PC-3 (cell line): Measurements from ENCODE around the gene ZDHHC24. TPM values are rescaled to one million over a fixed set of nuclear protein-coding genes. Genes with fewer than 3 reads are reported as not detected.

Experiments
- ATAC-seq: fragments of 200-7000 bp; cut with Tn5 transposase; 2 replicates; pipeline ENCODE4 v1.9.1; 2020; ENCODE audit warnings: mild to moderate bottlenecking, moderate library complexity
- BruUV-seq: library from RNA; stranded (reverse); fragments of 400-500 nt; replicated peaks from 2 replicates; lab custom pipeline; 2021; lab: Mats Ljungman, UMichigan
- CTCF ChIA-PET: fragments of 300-600 bp; sonication (Branson Sonifier 250); formaldehyde crosslinking; loops from one replicate; lab custom pipeline; 2022; ENCODE audit warnings: antibody characterized with exemption; lab: Charles Lee
- POLR2A ChIA-PET: fragments of 300-600 bp; sonication (Branson Sonifier 250); formaldehyde crosslinking; loops from one replicate; lab custom pipeline; 2022; ENCODE audit warnings: antibody characterized with exemption; ENCODE audit not compliant: unreplicated experiment; lab: Charles Lee
- DNase-seq: peaks from one replicate; pipeline ENCODE4 v3.0.0-alpha.2; 2015
- H2AFZ ChIP-seq: fragments of 300-600 bp; sonication (generic); 2 replicates; pipeline ENCODE4 v1.6.0; 2016; ENCODE audit warnings: antibody characterized with exemption, low read length
- H3F3A ChIP-seq: fragments of 300-600 bp; sonication (generic); one replicate; pipeline ENCODE4 v1.6.0; 2017; ENCODE audit warnings: antibody characterized with exemption, low read length, control low read depth, mild to moderate bottlenecking; ENCODE audit not compliant: unreplicated experiment
- H3K27ac ChIP-seq: fragments of 300-600 bp; sonication (generic); 2 replicates; pipeline ENCODE4 v1.5.1; 2016; ENCODE audit warnings: mild to moderate bottlenecking, low read length
- H3K27me3 ChIP-seq: fragments of 300-600 bp; sonication (generic); 2 replicates; pipeline ENCODE4 v1.6.1; 2016; ENCODE audit warnings: low read length, mixed read lengths
- H3K36me3 ChIP-seq: fragments of 300-600 bp; sonication (generic); 2 replicates; pipeline ENCODE4 v1.6.1; 2016; ENCODE audit warnings: low read depth, mixed run types, low read length, mixed read lengths
- H3K4me1 ChIP-seq: fragments of 300-600 bp; sonication (generic); 2 replicates; pipeline ENCODE4 v1.5.1; 2016; ENCODE audit warnings: low read length; ENCODE audit not compliant: insufficient read depth
- H3K4me2 ChIP-seq: fragments of 300-600 bp; sonication (generic); 2 replicates; pipeline ENCODE4 v1.6.0; 2016; ENCODE audit warnings: low read length
- H3K4me3 ChIP-seq: fragments of 300-600 bp; sonication (generic); 2 replicates; pipeline ENCODE4 v1.5.1; 2016; ENCODE audit warnings: mild to moderate bottlenecking, low read length, mixed read lengths
- H3K79me2 ChIP-seq: fragments of 300-600 bp; sonication (generic); 2 replicates; pipeline ENCODE4 v1.6.1; 2017; ENCODE audit warnings: low read length, mixed read lengths
- H3K9ac ChIP-seq: fragments of 300-600 bp; sonication (generic); 2 replicates; pipeline ENCODE4 v1.6.0; 2016; ENCODE audit warnings: mild to moderate bottlenecking, low read length
- H3K9me2 ChIP-seq: fragments of 300-600 bp; sonication (generic); replicated peaks from 2 replicates; pipeline ENCODE4 v1.6.1; 2016; ENCODE audit warnings: mixed run types, low read length, mixed read lengths
- H3K9me3 ChIP-seq: fragments of 300-600 bp; sonication (generic); 2 replicates; pipeline ENCODE4 v1.6.1; 2016; ENCODE audit warnings: low read length, mixed read lengths
- H4K20me1 ChIP-seq: fragments of 300-600 bp; sonication (generic); 2 replicates; pipeline ENCODE4 v1.6.1; 2016; ENCODE audit warnings: low read length, mixed read lengths
- EZH2 ChIP-seq: fragments of 300-600 bp; sonication (generic); IDR thresholded peaks from one replicate; pipeline ENCODE4 v1.6.1; 2017; ENCODE audit warnings: antibody characterized with exemption, mild to moderate bottlenecking, low read length; ENCODE audit not compliant: unreplicated experiment
- EZH2phosphoT487 ChIP-seq: fragments of 300-600 bp; sonication (generic); IDR thresholded peaks from 2 replicates; pipeline ENCODE4 v1.6.1; 2018; ENCODE audit warnings: mild to moderate bottlenecking, antibody characterized with exemption, low read length, borderline replicate concordance
- intact Hi-C: fragments of 100-400 bp; cut with micrococcal nuclease; formaldehyde crosslinking; loops from 2 replicates; pipeline ENCODE4 v1.9.0; 2023
- total RNA-seq: library from RNA; depleted of rRNA; stranded (reverse); fragments of >200 nt; gene quantifications from 2 replicates; pipeline ENCODE4 v1.2.3, GENCODE V29; 2014
- TF ChIP-seq, protein P1 (sequence below): fragments of 300-600 bp; sonication (generic); conservative IDR thresholded peaks from 2 replicates; pipeline ENCODE4 v1.5.1; 2017; ENCODE audit warnings: antibody characterized with exemption, low read depth, mild to moderate bottlenecking, low read length

Gene ZDHHC24
- total RNA-seq, 1 experiment from 2014 or later = 15.1 TPM

DNA sequence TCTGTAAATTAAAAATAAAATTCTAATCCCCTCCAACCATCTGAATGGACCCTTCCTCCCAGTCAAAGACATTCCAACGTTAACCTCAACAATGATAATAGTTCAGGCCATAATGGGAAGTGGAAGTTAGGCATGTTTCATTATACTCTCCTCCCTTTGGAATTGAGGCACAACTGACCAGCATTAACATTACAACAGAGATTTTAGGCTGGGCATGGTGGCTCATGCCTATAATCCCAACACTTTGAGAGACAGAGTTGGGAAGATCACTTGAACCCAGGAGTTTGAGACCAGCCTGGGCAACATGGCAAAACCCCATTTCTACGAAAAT is 25.0 kb upstream of the ZDHHC24 start:
- no peaks in the 10 kb centered on the region for H3F3A ChIP-seq

DNA sequence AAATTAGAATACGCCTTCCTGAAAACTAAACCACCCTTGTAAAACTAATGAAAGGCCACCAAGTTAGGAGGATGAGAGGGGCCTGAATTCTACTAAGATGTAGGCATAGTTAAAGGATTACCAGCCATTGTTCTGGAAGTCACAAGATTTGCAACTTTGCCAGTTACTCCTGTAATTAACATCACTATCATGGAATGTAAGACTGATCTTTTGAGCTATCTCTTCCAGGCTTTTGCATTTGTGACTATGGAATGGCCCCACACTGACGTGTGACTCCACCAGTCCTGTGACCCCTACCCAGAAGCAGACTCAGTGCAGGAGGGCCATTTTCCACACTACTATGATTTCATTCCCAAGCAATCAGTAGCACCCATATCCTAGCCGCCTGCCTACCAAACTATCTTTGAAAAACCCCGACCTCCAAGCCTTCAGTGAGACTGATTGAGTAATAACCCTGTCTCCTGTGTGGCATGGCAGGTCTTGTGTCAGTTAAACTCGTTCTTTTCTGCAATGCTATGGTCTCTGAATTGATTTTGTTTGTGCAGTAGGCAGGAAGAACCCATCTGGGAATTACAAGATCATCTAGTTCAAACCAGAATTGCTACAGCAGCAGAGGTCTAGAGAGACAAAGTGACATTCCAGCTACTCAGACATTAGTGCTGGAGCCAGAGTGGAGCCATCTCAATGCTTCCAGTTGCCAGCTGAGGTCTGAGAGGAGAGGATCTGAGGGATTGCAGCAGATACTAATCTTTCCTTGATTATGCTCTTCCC is 24.4 kb upstream of the ZDHHC24 start:
- BruUV-seq = no TSS peak
- no peak overlapping the region for H3K27ac ChIP-seq
- intact Hi-C loops = no loop called here
- H3K36me3 ChIP-seq = no peaks in the 10 kb centered on the region
- H2AFZ ChIP-seq = no peak overlapping the region
- no peak overlapping the region for H3K9ac ChIP-seq
- no peaks in the 10 kb centered on the region for H3K9me3 ChIP-seq
- H4K20me1 ChIP-seq = no peaks in the 10 kb centered on the region
- H3K4me1 ChIP-seq = peaks cover 6% of the 10 kb centered on the region; the same call in 1 of the 2 replicates
- H3K27me3 ChIP-seq = no peaks in the 10 kb centered on the region
- POLR2A ChIA-PET = no interaction called here
- H3K9me2 ChIP-seq = no peaks in the 10 kb centered on the region
- CTCF ChIA-PET = no interaction called here
- H3K79me2 ChIP-seq = no peaks in the 10 kb centered on the region
- no peak overlapping the region for H3K4me3 ChIP-seq
- H3F3A ChIP-seq = no peaks in the 10 kb centered on the region
- DNase-seq (no peak), ATAC-seq (no peak)
- H3K4me2 ChIP-seq = no peak overlapping the region
- TF ChIP-seq EZH2 (no peak), EZH2phosphoT487 (no peak)
- TF ChIP-seq, protein P1, sequence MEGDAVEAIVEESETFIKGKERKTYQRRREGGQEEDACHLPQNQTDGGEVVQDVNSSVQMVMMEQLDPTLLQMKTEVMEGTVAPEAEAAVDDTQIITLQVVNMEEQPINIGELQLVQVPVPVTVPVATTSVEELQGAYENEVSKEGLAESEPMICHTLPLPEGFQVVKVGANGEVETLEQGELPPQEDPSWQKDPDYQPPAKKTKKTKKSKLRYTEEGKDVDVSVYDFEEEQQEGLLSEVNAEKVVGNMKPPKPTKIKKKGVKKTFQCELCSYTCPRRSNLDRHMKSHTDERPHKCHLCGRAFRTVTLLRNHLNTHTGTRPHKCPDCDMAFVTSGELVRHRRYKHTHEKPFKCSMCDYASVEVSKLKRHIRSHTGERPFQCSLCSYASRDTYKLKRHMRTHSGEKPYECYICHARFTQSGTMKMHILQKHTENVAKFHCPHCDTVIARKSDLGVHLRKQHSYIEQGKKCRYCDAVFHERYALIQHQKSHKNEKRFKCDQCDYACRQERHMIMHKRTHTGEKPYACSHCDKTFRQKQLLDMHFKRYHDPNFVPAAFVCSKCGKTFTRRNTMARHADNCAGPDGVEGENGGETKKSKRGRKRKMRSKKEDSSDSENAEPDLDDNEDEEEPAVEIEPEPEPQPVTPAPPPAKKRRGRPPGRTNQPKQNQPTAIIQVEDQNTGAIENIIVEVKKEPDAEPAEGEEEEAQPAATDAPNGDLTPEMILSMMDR = no peak

More for the DNA sequence above, 25.0 kb upstream of the ZDHHC24 start:
- Histone ChIP-seq H3K9me3 (no peaks in the 10 kb centered on the region), H3K36me3 (no peaks in the 10 kb centered on the region), H3K4me2 (no peak overlapping the region), H3K79me2 (no peaks in the 10 kb centered on the region), H3K27me3 (no peaks in the 10 kb centered on the region), H3K4me3 (no peak overlapping the region), H3K4me1 (peaks cover 6% of the 10 kb centered on the region; the same call in 1 of the 2 replicates), H4K20me1 (no peaks in the 10 kb centered on the region), H3K9ac (no peak overlapping the region), H2AFZ (no peak overlapping the region), H3K27ac (no peak overlapping the region), H3K9me2 (no peaks in the 10 kb centered on the region)
- DNase-seq = no peak
- POLR2A ChIA-PET = no interaction called here
- no TSS peak for BruUV-seq
- intact Hi-C loops = no loop called here
- no peak for ATAC-seq
- CTCF ChIA-PET = no interaction called here
- no peak for TF ChIP-seq EZH2phosphoT487
- no peak for TF ChIP-seq EZH2

DNA sequence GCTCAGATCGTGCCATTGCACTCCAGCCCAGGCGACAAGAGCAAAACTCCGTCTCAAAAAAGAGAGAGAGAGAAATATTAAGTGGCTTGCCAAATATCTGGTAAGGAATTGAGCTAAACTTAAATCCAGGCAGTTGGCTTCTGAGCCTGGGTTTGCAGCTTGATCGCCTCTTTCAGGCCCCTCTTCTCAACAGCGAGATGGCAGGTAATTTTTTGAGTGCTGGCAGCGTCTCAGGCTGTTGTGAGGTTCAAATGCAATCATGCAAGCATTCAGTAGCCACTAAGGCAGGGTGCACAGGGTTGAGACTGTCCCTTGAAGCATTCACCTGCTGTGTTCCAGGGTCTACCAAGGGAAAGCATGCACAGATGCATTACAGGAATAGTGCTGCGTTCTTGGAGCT is 23.2 kb upstream of the ZDHHC24 start:
- Histone ChIP-seq H3K79me2 (no peaks in the 10 kb centered on the region), H3F3A (no peaks in the 10 kb centered on the region), H3K4me3 (no peak overlapping the region), H4K20me1 (no peaks in the 10 kb centered on the region), H3K36me3 (no peaks in the 10 kb centered on the region), H3K9me3 (no peaks in the 10 kb centered on the region), H2AFZ (peak overlapping the region; percentile 85; the same call in 1 of the 2 replicates), H3K4me1 (peaks cover 6% of the 10 kb centered on the region; the same call in 1 of the 2 replicates), H3K9ac (no peak overlapping the region), H3K9me2 (no peaks in the 10 kb centered on the region), H3K27ac (no peak overlapping the region), H3K4me2 (no peak overlapping the region), H3K27me3 (no peaks in the 10 kb centered on the region)
- ChIA-PET POLR2A (interaction anchor here (0.6 kb wide), 1 partner anchor 23 kb away, joined by 3 read pairs; no protein-coding TSS in a partner anchor), CTCF (interaction anchor here (0.6 kb wide), 1 partner anchor 110 kb away, joined by 3 read pairs; no protein-coding TSS in a partner anchor)
- BruUV-seq = no TSS peak
- ATAC-seq (no peak), DNase-seq (no peak)
- TF ChIP-seq, protein P1 = no peak
- no peak for TF ChIP-seq EZH2phosphoT487
- no peak for TF ChIP-seq EZH2
- intact Hi-C loops = no loop called here
